SHP77 (cell line): ENCODE results near the gene GPATCH1.
"Not testable (repeated sequence)": the region's sequence is repeated elsewhere in the genome, so short reads cannot be mapped to it uniquely, and the experiment has no call there.

Experiments
- DNase-seq, 2 experiments: peaks; one replicate each; lab custom pipeline; 2025; lab: John Stamatoyannopoulos, UW

Gene GPATCH1

DNA sequence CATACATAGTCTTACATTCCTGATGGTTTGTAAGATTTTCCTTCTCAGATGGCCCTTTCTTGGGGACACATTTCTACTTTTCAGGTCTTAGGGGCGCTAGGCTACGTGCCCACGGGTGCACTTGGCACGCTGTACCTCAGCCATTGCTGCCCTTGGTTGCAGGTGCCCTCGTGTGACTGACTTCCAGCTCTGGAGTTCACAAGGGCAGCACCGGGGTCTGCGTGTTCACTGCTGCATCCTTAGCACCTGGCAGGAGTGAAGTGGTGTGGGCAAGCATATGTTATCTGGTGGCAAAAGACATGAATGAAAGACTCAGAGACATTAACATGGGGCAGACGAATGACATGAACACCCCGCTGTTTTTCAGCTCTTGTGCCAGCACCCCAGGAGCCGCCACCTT lies 37.7 kb downstream of the GPATCH1 start:
- no peak for DNase-seq

DNA sequence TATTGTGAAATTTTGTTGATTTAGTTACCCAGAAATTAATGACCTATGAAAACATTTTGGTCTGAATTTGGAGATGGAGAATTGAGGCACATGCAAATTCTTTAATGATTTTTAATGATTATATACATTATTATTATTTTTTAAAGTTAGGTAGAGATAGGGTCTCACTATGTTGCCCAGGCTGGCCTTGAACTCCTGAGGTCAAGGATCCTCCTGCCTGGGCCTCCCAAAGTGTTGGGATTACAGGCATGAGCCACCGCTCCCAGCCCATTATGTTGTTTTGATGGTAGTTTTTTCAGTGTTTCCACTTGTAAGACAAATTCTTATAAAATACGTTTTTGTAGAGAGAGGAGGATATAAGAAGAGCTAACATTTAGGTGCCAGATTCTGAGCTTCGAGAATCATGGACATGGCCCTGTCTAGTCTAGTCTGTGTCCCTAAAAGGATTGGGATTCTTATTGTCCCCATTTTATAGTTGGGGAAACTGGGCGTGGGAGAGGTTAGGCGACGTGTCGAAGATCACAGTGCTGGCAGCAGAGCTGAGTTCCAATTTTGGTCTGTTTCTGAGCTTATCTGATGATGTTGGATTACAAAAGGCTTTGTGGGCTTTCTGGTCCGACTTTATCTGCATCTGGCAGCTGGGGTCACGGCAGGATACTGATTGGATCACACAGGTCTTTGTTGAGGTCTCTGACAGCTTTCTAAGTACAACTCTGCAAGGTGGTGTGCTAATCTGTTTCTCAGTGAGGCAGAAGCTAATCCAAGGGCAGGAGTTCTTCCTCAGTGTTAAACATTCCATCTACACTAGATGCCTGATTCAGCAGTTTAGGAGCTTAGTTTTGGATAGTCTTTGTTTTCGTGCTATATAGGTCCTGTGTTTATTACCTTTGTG lies 43.5 kb downstream of the GPATCH1 start:
- DNase-seq, result no peak

DNA sequence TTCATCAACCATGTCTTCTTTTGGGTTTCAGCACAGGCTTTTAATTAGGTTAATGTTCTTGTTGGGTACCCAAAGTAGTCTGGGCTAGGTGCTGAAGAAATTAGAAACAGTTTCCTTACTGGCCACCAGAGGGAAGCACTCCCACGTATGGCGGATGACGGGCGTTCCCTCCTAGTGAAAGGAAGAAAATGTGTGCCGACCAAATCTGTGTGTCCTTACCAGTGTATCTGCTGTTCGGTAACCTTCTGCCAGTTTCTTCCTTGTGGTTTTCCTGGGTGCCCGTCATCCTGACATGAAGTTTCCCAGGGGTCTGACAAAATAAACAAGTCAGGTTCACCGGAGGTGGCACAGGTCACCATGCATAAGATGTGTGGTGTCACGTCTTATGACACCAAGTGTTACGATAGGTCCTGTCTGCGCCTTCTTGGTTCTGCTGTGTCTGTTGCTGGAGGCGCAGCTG lies 45.0 kb downstream of the GPATCH1 start:
- peak; percentile 34 to 47 for DNase-seq

DNA sequence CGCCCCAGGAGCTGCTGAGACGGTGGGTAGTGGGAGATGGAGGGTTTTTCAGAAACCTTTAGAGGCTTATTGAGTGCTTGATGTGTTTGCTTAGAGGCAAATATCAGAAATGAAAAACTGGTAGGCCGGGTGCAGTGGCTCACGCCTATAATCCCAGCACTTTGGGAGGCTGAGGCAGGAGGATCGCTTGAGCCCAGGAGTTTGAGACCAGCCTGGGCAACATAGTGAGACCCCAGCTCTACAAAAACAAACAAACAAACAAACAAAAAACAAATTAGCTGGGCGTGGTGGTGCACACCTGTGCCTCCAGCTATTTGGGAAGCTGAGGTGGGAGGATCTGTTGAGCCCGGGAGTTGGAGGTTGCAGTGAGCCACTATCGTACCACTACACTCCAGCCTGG lies 45.7 kb downstream of the GPATCH1 start:
- not testable (repeated sequence) for DNase-seq

DNA sequence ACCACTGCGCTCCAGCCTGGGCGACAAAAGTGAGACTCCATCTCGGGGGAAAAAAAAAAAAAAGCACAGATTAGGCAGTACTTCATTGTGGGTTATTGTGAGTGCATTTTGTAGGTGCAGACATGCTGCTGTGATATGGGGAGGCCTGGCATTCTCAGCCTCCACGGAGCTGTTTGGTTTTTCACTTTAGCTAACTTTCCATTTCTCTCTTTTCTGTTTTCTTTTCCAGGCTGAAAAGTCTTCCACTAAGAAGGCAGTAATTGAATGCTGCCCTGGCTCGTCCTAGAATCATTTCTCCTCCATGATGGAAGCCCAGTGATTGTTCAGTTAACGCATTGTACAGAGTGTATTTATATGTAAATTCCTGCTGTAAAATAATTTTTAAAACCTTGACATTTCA lies 48.9 kb downstream of the GPATCH1 start:
- no peak for DNase-seq

DNA sequence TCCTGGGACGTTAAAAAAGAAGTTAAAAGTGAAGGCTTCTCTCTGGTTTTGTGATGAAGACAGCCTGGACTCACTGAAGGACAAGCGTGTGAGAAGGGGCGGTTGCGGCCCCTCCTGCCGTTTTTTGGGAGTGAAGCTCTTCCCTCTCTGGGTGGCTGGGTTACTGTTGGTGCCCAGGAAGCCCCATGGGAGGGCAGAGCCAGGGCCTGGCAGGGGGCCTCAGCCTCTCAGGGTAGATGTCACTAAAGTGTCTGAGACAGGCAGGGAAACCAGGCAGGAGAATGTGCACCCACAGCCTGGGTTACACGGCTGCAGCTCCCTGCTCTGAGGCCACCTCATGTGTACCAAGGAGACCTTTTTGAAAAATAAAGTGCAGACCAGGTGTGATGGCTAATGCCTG lies 49.5 kb downstream of the GPATCH1 start:
- DNase-seq, result no peak

DNA sequence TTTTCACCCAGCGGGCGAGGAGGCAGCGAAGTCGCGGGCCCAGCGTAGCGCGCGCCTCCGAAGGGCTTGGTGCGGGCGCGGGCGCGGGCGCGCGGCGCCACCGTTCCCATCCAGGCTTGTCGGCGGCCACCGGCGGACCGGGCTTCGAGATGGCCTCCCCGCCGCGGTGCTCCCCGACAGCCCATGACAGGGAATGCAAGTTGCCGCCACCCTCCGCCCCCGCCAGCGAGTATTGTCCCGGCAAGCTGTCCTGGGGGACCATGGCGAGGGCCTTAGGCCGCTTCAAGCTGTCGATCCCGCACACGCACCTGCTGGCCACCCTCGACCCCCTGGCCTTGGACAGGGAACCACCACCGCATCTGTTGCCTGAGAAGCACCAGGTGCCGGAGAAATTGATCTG lies 51.0 kb downstream of the GPATCH1 start, which contains the start of gene WDR88:
TSS of gene WDR88 (plus strand) at position 94 of the 400 bp plus-strand sequence. CDS start at position 150, 56 bp downstream.
- DNase-seq, result no peak

DNA sequence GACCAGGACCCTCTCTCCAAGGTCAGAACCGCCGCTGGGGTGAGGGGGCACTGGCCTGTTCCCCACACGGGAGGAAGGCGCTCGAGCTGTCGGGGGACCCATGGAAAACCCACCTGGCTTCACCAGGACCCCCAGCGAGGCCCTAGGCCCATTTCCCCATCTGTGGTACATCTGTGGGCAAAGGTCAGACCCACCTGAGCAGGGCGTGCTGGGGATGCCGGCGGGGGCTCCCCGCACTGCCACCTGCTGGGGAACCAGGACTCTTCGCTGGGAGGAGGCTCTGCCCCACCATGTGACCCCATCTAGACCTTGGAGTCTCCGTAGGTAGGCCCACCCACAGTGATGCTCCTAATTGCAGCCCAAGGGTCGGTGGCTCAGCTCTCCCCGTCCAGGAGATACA lies 51.4 kb downstream of the GPATCH1 start:
- no peak for DNase-seq

DNA sequence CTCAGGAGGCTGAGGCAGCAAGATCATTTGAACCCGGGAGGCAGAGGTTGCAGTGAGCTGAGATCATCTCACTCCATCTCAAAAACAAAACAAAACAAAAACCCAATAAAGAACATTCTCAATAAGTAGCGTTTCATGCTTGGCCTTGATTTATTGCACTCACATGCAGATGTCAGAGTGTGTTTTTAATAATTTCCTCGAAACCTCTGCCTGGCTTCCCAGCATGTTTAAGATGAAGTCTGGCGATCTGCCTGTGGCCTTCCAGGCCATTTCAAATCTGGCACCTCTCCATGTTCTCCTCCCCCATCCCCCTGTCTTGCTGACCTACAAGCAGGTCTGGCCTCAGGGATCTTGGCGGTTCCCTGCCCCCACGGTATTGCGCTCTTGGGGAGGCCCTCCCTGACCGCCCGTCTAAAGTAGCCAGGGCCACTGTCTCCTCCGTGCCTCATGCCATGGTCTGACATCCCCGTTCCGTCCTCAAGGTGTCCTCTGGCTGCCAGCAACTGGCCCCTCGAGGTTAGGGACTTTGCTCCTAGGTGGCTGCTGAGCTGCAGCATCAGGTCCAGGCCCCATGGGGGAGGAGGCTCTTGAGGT lies 52.6 kb downstream of the GPATCH1 start:
- peak in 1 of 2 experiments; percentile 12 for DNase-seq

DNA sequence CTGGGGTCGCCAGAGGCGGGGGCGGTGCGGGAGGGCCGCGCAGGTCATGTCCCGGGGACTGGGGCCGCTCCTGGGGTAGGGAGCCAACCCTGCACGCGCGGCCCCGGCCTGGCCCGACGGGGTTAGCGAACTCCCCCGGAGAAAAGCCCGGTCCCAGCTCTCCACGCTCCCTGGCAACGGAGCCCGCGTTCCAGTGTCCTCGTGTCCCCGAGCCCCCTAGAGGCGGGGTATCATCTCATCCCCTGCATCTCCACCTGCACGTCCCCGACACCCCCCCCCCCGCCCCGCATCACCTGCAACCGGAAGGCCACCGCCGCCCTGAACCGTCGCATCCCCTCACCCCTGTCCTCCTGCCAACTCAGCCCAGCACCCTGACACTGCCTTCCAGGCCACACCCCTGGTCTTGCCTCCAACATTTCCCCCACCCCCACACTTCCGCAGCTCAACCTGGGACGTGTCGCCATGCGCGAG lies 53.6 kb downstream of the GPATCH1 start:
- no peak for DNase-seq

DNA sequence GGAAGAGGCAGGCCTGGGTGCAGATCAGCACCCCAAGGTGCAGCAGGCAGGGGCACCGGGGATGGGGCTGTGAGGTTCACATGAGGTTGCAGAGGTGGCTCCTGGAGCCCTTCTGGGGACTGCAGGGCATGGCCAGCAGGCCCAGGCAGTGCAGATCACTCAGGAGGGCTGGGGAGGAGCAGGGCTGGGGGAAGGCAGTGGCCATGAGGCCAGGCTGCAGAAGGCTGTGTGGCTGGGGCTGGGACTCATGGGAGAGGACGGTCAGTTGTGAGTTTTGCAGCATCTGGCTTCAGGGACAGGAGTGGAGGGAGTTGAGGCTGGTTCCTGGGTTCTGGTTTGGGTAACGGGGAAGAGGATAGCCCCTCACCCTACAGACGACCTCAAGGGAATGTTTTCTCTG lies 58.2 kb downstream of the GPATCH1 start:
- no peak for DNase-seq

DNA sequence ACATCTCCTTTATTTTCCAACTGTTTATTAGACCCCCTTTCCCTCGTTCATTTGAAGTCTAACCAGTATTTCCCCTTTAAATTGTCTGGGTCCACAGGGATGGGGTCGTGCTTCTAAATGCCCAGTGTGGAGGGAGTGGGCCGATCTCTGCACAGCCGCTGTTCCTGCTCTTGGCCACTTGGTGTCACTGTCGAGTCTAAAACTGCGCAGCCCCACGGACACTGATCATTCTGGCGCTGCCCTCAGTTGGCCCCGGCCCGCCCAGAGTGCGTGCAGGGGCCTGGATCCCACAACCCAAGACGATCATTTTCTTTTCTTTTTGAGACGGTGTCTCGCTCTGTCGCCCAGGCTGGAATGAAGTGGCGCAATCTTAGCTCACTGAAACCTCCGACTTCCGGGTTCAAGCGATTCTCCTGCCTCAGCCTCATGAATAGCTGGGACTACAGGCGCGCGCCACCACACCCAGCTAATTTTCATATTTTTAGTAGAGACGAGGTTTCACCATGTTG lies 63.0 kb downstream of the GPATCH1 start:
- DNase-seq, result peak; percentile 29 to 39

DNA sequence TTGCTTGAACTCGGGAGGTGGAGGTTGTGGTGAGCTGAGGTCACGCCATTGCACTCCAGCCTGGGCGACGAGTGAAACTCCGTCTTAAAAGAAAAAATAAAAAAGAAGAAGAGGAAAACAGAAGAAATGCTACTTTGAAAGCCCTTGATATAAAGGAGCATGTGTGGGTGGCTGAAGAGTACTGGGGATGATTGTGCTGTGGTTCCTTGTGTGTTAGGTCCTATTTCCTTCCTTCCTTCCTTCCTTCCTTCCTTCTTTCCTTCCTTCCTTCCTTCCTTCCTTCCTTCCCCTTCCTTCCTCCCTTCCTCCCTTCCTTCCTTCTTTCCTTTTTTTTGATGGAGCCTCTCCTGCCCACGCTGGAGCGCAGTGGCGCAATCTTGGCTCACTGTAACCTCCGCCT lies 65.2 kb downstream of the GPATCH1 start:
- no peak for DNase-seq

DNA sequence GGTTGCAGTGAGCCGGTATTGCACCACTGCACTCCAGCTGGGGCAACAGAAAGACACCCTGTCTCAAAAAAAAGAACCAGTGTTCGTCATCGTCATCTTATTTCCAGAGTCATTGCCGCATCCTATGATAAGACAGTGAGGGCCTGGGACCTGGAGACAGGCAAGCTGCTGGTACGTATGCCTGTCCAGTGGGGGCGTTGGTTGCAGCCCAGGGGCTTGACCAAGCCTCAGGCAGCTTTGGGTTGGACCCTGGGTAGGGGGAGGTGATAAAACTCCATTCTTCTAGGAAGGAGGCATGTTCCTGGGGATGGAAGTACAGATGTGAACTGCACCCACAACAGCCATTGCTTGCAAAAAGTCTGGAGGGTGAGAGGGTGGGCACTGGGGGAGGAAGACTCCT lies 66.6 kb downstream of the GPATCH1 start:
- no peak for DNase-seq

DNA sequence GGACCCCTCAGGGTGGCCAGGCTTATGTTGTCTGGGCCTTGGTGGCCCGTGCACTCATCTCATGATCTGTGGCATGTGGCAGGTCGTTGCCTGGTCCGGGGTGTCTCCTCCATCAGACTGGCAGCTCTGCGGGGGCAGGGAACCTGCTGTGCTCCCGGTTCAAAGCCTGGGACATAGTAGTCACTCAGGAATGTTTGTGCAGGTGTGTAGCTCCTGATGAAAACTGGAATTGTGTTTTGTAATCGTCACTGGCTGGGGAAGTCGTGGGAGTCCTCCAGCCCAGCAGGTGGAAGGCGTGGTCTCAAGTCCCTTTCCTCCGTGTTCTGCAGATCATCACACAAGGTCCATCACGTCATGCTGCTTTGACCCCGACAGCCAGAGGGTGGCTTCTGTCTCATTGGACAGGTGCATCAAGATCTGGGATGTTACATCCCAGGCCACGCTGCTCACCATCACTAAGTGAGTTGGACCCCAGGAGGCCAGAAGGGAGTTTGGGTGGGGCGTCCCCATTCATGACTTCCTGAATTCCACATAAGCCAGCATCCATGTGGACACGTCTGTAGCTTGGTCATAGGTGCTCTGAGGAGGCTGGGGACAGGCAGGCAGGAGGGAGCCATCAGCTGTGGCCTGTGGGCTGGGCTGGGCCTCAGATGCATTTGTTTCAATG lies 70.0 kb downstream of the GPATCH1 start:
- DNase-seq, result peak; percentile 28 to 33

DNA sequence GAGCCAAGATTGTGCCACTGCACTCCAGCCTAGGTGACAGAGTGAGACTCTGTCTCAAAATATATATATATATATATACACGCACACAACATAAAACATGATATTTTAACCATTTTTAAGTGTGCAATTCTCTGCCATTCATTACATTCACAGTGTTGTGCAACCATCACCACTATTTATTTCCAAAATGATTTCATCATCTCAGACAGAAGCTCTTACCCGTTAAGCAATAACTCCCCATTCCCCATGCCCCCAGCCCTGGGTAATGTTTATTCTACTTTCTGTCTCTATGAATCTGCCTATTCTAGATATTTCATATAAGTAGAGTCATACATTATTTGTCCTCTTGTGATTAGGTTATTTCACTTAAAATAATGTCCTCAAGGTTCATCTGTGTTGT lies 71.2 kb downstream of the GPATCH1 start:
- DNase-seq, result no peak

DNA sequence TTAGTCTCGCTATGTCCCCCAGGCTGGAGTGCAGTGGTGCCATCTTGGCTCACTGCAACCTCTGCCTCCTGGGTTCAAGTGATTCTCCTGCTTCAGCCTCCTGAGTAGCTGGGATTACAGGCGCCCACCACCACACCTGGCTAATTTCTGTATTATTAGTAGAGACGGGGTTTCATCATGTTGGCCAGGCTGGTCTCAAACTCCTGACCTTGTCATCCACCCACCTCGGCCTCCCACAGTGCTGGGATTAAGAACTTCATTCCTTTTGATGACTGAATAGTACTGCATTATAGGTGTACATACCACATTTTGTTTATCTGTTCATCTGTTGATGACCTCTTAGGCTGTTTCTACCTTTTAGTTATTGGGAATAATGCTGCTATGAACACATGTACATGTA lies 71.6 kb downstream of the GPATCH1 start:
- DNase-seq, result not testable (repeated sequence)

DNA sequence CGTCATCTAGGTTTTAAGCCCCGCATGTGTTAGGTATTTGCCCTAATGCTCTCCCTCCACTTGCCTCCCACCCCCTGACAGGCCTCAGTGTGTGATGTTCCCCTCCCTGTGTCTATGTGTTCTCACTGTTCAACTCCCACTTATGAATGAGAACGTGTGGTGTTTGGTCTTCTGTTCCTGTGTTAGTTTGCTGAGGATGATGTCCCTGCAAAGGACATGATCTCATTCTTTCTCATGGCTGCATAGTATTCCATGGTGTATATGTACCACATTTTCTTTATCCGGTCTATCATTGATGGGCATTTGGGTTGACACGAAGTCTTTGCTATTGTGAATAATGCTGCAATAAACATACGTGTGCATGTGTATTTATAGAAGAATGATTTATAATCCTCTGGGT lies 73.3 kb downstream of the GPATCH1 start:
- DNase-seq, result not testable (repeated sequence)

DNA sequence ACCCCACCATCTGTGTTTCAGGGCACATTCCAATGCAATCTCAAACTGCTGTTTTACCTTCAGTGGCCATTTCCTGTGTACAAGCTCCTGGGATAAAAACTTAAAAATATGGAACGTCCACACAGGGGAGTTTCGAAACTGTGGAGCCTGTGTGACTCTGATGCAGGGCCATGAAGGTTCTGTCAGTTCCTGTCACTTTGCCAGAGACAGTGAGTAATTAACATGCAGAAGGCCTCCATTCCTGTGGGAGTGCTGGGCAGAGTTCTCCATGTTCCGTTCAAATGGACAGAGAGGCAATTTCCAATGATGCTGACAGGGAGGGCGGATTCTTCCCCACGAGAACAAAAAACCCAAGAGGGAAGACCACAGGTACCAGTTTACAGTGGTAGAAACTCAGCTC lies 75.4 kb downstream of the GPATCH1 start:
- DNase-seq, result no peak

DNA sequence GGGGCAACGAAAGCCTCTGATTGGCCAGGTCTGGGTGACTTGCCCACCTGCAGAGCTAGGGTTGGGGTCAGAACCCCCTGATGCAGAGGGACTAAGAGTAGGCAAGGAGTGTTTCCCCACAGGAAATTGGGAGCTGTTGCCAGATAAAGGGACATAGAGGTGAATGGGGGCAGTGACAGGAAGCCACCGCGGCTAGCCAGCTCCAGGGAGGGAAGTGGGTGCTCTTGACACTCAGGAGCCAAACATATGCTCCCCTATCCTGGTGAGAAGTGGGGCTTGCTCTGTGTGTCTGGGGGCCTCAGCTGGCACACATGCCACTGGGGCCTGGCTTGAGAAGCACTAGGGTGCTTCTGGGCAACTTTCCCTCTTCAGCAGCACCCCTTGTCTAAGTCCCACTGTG lies 76.9 kb downstream of the GPATCH1 start:
- DNase-seq, result no peak

DNA sequence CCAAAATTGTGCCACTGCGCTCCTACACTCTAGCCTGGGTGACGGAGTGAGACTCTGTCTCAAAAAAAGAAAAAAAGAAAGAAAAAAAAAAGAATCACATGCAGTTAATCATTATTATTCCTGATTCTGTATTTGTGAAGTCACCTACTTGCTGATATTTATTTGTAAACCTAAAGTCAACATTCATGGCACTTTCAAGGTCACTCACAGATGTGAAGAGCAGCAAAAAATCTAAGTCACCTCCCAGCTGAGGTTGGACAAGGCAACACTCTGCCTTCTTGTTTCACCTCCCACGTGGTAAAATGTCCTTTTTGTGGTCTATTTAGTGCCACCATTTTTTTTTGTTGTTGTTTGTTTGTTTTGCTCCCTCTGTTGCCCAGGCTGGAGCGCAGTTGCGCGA lies 77.4 kb downstream of the GPATCH1 start:
- DNase-seq, result no peak

DNA sequence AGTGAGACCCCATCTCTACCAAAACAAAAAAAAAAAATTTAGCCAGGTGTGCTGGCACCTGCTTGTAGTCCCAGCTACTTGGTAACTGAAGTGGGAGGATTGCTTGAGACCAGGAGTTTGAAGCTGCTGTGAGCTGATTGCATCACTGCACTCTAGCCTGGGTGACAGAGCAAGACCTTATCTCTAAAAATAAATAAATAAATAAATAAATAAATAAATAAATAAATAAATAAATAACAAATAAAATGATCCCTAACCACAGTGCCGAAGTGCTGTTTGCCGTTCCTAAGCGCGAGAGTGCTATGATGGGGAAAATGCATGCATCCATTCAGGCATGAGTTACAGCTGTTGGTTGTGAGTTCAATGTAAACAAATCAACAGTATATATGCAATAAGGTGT lies 78.2 kb downstream of the GPATCH1 start:
- no peak for DNase-seq
